ENCODE measurements around the gene NCS1. TPM values are rescaled to one million over a fixed set of nuclear protein-coding genes. Genes with fewer than 3 reads are reported as not detected.

NCS1 gene
- total and polyA plus RNA-seq, 12 donors: 4.0 to 87.6 (median 34.3) TPM

DNA sequence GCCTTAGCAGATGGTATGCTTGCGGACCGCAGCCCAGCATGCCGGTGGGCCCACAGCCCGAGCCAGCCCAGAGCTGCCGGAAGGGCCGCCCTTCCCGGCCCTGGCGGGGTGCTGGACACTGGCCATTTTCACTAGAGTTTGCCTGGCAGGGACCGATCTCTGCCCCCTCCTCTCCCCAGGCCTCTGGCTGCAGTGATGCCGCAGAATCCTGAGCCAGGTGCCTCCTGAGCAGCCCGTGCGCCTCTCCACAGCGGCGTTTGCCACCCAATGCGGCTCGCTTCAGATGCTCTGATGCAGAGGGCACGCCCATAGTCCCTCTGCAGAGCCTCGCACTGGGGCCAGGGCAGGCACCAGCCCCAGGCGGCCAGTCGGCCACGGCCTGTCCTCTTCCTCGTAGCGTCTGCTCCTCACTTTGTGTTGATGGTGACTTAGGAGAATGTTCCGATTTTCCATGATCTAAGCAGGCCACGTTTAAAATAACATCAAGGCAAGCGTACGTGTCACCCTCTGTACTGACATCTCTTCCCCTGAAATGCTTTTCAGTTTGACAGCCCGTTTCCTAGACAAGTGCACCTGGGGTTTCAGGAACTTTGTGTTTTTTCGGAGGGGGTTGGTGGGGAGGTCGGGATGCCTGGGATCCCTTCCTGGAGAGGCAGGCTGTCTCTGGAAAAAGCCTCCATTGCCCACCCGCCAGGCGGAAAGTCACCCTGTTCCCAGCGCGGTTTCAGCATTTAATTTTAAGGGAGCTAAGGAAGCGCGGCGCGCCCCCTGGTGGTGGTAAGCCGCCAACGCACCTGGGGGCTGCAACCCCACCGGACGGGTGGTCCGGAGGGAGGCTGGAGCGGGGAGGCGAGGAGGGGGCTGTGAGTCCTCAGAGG, 63.6 kb downstream of the NCS1 start:
- H3K4me1 ChIP-seq (replicated peaks in 1 of 2): peaks cover 9 to 20% of the 10 kb centered on the region in 2 donors
- H3K4me3 ChIP-seq: no peak overlapping the region
- no peaks in the 10 kb centered on the region for H3K36me3 ChIP-seq (replicated peaks in 1 of 2)
- H3K9me3 ChIP-seq (replicated peaks in 1 of 3): no peaks in the 10 kb centered on the region
- no peaks in the 10 kb centered on the region for H3K27me3 ChIP-seq
- TF ChIP-seq, protein P1, sequence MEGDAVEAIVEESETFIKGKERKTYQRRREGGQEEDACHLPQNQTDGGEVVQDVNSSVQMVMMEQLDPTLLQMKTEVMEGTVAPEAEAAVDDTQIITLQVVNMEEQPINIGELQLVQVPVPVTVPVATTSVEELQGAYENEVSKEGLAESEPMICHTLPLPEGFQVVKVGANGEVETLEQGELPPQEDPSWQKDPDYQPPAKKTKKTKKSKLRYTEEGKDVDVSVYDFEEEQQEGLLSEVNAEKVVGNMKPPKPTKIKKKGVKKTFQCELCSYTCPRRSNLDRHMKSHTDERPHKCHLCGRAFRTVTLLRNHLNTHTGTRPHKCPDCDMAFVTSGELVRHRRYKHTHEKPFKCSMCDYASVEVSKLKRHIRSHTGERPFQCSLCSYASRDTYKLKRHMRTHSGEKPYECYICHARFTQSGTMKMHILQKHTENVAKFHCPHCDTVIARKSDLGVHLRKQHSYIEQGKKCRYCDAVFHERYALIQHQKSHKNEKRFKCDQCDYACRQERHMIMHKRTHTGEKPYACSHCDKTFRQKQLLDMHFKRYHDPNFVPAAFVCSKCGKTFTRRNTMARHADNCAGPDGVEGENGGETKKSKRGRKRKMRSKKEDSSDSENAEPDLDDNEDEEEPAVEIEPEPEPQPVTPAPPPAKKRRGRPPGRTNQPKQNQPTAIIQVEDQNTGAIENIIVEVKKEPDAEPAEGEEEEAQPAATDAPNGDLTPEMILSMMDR (IDR thresholded peaks at IDR 0.05): peak; percentile 97 to 100 (median 98)
- TF ChIP-seq POLR2A (IDR thresholded peaks at IDR 0.05): no peak
- intact Hi-C loops (cut with DNase I): loop anchor here (2.0 to 10.0 kb wide), 4 partner anchors 51 to 348 kb away; no protein-coding TSS in a partner anchor
- DNase-seq: peak; percentile 53 to 88 (median 69)
- H3K27ac ChIP-seq: peak overlapping the region in 1 of 5 donors; percentile 41
- 37 to 63% (median 48%) methylated on average over 22 to 45 of the region's 45 CpGs for WGBS, 4 donors

GRCh38 chr9:130236436-130236985, 64.3 kb downstream of the NCS1 start:
- Histone ChIP-seq H3K36me3 (replicated peaks in 1 of 2) (no peaks in the 10 kb centered on the region), H3K4me3 (no peak overlapping the region), H3K4me1 (replicated peaks in 1 of 2) (peaks cover 9 to 20% of the 10 kb centered on the region in 2 donors), H3K9me3 (replicated peaks in 1 of 3) (no peaks in the 10 kb centered on the region), H3K27ac (no peak overlapping the region), H3K27me3 (no peaks in the 10 kb centered on the region)
- WGBS, 4 donors: 48 to 56% (median 52%) methylated on average over 6 to 10 of the region's 10 CpGs
- peak in 1 of 7 donors; percentile 13 for DNase-seq
- no peak for TF ChIP-seq POLR2A (IDR thresholded peaks at IDR 0.05)
- TF ChIP-seq, protein P1 (IDR thresholded peaks at IDR 0.05): peak in 1 of 6 experiments; percentile 37
- intact Hi-C loops (cut with DNase I): loop anchor here (2.0 to 10.0 kb wide), 4 partner anchors 52 to 349 kb away; no protein-coding TSS in a partner anchor

DNA sequence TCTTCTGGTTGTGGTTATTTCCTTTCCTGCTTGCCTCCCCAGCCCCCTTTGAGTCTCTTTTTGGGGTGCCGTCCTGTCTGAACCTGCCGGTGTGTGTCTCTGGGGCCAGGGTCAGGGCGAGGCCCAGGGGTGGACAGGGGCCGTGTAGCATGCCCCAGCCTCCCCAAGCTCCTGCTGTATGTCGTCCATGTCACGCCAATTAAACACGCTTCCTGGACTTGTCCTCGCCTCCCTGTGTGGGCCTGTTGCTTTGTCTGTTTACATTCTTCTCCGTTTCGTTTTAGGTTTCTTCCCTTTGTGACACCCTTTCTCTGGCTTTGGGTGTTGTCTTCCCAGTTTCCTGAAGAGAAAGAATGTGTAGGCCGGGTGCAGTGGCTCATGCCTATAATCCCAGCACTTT, 64.9 kb downstream of the NCS1 start:
- H3K27me3 ChIP-seq: no peaks in the 10 kb centered on the region
- H3K9me3 ChIP-seq (replicated peaks in 1 of 3): no peaks in the 10 kb centered on the region
- TF ChIP-seq POLR2A (IDR thresholded peaks at IDR 0.05): no peak
- TF ChIP-seq, protein P1 (IDR thresholded peaks at IDR 0.05): no peak
- 75 to 81% (median 80%) methylated on average over 9 to 11 of the region's 11 CpGs for WGBS, 4 donors
- intact Hi-C loops (cut with DNase I): loop anchor here (2.0 to 10.0 kb wide), 4 partner anchors 52 to 350 kb away; no protein-coding TSS in a partner anchor
- DNase-seq: no peak
- H3K4me1 ChIP-seq (replicated peaks in 1 of 2): peaks cover 9 to 20% of the 10 kb centered on the region in 2 donors
- H3K27ac ChIP-seq: no peak overlapping the region
- H3K4me3 ChIP-seq: no peak overlapping the region
- H3K36me3 ChIP-seq (replicated peaks in 1 of 2): no peaks in the 10 kb centered on the region
